Measurements from ENCODE around the gene TRPC4.

- TF ChIP-seq CTCF (conservative IDR thresholded peaks at IDR 0.05; ENCODE audit: low read length) (no peak), EZH2phosphoT487 (IDR thresholded peaks at IDR 0.05; ENCODE audit: borderline replicate concordance) (no peak)
Measured at GRCh38 chr13:37748913-37749312, 120.7 kb downstream of the TRPC4 start.
